Colon (tissue), 2 donors: ENCODE results near the gene KIF26B.

Experiments used
- FAIRE-seq: peaks from 2 replicates; lab custom pipeline; 2012; peaks lifted over from hg19 to GRCh38; lab: Jason Lieb, UNC
- donor health status: control.
- donor health status: control.

Gene KIF26B

DNA sequence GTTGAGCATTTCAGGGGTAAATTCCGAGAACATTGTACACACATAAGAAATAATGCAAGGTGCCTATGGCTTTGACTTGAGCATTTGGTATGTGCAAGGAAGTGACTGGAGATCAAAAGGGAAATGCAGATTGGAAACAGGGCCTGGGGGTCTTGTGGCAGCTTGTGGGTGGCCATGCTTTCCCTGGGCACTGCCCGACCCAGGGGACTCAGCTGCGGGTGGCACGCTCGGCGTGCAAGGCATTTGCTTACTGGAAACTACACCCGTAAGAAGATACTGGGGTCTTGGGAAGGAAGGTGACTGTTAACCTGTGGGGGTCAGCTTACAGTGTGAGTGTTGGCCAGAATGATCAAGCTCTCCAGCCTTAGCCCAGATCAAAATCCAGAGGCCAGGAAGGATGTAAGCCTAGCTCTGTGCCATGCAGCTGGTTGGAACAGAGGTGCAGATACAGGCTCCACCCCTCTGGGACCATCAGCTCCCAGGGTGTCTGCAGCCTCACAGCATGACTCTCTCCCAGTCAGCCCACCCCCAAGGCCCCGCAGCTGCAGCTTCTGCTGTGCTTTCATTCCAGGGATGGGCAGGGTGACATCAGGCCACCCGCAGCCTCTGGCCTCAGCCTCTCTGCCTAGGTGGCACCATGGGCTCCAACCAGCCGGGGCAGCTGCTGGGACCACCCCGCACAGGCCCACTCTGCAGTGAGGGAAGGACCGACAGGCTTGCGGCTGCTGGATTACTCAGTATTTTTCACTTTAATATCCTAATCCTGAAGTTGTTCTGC lies 55.1 kb downstream of the KIF26B start:
- FAIRE-seq: no peak

- FAIRE-seq: no peak
Measured at GRCh38 chr1:245211035-245211749, 56.4 kb downstream of the KIF26B start.

DNA sequence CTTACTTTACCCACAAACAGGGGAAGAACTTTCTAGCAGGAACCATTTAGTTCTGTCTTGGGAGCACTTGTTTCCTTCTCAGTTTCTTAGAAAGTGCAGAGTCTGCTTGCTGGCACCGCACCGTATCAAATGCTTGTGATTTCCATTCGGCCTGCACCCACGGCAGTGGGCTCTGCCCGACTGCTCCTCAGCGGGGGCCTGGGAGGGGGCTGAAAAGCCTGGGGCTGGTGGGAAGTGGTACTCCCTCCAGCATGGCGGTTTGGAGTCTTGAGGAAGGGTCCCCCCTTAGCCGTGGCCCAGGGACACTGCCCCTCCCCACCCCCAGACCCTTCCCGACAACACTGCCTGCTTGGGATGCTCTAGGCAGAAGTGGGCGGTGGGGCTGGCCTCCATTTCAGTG lies 57.0 kb downstream of the KIF26B start:
- FAIRE-seq: no peak

GRCh38 chr1:245212221-245212710 lies 57.5 kb downstream of the KIF26B start:
- FAIRE-seq: no peak

GRCh38 chr1:245213066-245213831 lies 58.5 kb downstream of the KIF26B start:
- no peak for FAIRE-seq

GRCh38 chr1:245215071-245215470 lies 60.3 kb downstream of the KIF26B start:
- no peak for FAIRE-seq

GRCh38 chr1:245216366-245217115 lies 61.8 kb downstream of the KIF26B start:
- FAIRE-seq: no peak

- no peak for FAIRE-seq
Measured at GRCh38 chr1:245217853-245218608, 63.2 kb downstream of the KIF26B start.

- no peak for FAIRE-seq
Measured at GRCh38 chr1:245220381-245220985, 65.7 kb downstream of the KIF26B start.

- FAIRE-seq: no peak
Measured at GRCh38 chr1:245221805-245222204, 67.0 kb downstream of the KIF26B start.

DNA sequence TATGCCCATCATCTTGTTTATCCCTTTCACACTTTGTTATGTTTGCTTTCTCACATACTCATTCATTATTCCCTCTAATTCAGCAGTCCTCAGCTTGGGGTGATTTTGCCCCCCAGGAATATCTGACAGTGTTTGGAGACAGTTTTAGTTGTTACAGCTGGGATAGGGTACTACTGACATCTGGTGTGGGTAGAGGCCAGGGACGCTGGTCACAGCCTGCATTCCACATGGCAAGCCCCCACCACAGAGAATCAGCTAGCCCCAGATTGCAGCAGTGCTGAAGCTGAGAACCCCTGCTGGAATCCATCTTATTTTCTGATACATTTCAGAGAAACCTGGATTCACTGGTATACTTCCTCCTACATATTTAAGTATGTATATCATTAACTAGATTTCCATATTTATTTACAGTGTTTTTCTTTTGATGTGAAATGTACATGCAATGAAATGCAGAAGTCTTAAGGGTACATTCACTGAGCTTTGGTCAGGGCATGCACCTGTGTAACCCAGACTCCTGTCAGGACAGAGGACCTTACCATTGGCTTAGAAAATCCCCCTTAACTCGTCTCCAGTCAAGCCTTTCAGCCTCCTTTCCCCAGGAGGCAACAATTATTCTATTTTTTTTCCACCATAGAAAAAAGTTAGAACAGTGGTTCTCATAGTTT lies 68.3 kb downstream of the KIF26B start:
- FAIRE-seq: no peak

- FAIRE-seq: no peak
Measured at GRCh38 chr1:245225322-245226202, 70.8 kb downstream of the KIF26B start.

DNA sequence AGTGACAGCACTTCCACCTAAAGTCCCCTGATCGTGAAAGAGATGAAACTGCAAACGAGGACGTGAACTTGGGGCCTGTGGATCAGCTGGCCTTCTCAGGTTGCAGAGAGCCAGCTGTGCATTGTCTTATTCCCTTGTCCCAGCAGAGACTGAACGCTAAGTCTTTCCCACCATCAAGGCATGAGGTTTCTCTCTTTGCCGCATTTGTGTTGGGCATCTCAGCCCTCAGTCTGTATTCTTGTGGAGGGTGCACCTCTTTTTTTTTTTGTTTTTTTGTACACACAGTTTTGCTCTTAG lies 71.4 kb downstream of the KIF26B start:
- FAIRE-seq: no peak

DNA sequence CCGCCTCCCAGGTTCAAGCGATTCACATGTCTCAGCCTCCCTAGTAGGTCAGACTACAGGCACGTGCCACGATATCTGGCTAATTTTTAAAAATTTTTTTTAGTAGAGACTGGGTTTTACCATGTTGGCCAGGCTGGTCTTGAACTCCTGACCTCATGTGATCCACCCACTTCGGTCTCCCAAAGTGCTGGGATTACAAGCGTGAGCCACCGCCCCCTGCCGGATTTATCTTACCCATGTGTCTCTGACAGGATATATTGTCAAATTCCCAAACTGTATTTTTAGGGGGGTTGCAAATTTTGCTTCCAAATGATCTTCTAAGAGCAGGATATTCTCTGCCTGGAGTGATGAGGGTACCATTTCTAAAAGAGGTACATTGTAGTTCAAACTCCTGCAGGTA lies 74.3 kb downstream of the KIF26B start:
- FAIRE-seq: no peak

- FAIRE-seq: no peak
Measured at GRCh38 chr1:245232931-245233330, 78.1 kb downstream of the KIF26B start.

GRCh38 chr1:245234217-245235081 lies 79.7 kb downstream of the KIF26B start:
- no peak for FAIRE-seq

- no peak for FAIRE-seq
Measured at GRCh38 chr1:245235156-245235555, 80.4 kb downstream of the KIF26B start.

GRCh38 chr1:245240648-245241165 lies 85.9 kb downstream of the KIF26B start:
- no peak for FAIRE-seq
